Activated CD8-positive, alpha-beta memory T cell treated with anti-CD3 and anti-CD28 coated beads, Interleukin-2, amount 50 U/mL, for 4 hours (primary cell): ENCODE results near the gene GNAI2.
A peak's percentile ranks its signal among the peaks of the same experiment; 100 is the strongest.
"Not testable (repeated sequence)": the region's sequence is repeated elsewhere in the genome, so short reads cannot be mapped to it uniquely, and the experiment has no call there.

Experiments
- DNase-seq: peaks from one replicate; pipeline ENCODE4 v3.0.0-alpha.2; 2020

Gene GNAI2

DNA sequence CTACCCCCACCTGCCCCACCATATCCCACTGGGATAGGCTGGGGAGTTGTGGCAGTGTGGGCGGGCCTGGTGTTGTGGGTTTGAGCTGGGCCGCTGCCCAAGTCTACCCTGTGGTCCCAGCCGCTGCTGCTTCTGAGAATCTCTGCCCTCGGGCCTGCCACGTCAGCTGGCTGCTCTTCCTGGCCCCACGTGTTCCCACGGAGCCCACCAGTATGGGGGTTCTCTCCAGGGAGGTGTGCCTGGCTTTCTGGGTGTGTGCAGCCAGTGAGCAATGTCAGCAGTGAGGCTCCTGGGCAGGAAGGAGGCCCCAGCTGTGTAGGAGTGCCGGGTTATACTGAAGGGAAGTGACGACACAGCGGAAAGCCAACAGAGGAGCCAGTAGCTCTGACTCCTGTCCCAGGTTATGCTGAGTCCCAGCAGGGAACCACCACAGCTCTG, 10.5 kb downstream of the GNAI2 start:
- DNase-seq: peak; percentile 77

DNA sequence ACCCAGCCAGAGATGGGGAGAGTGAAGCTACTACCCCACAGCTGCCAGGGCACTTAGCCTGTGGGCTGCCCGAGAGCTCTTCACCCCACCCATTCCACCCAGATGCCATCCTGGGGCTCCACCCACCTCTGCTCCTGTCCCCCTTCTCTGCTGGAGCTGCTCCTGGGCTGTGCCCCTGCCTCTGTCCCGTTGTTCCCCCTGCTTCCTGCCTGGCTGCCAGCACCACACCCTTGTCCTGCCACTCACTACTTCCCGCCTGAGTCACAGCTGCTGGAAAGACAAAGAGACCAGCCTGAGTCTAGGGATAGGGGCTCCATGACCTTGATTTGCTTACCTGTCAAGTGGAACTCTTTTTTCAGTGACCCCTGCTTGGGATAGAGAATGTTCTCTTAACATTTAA, 12.4 kb downstream of the GNAI2 start:
- no peak for DNase-seq

DNA sequence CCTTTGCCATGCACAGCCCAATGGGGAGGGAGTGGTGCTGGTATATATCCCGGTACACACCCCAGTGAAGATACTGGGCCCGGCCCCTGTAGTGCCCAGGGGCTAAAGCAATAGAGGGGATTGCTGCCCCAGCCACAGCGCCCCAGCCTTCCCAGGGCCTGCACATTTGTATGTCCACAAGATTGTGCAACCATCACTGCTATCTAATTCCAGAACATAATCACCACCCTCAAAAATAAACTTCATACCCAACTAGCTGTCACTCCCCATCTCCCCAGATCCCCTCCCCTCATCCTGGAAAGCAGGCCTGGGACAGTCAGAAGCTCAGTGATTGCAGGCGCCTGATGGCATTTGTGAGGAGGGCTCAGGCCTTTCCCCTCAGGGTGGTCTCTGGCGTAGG, 13.5 kb downstream of the GNAI2 start:
- no peak for DNase-seq

DNA sequence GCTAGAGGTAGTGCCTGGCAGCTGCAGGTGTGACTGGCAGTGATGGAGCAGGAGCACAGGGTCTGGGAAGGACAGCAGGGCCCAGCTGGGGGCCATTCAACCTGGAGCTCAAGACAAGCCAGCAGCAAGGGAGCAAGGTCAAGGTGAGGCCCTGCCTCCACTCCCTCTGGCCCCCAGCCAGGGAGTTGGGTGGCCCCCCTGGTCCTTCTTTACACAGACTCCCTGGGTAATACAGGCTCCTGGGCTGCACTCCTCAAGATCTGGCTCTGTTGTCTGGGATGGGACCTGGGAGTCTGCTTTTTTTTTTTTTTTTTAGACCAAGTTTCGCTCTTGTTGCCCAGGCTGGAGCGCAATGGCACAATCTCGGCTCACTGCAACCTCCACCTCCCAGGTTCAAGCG, 14.5 kb downstream of the GNAI2 start:
- no peak for DNase-seq

DNA sequence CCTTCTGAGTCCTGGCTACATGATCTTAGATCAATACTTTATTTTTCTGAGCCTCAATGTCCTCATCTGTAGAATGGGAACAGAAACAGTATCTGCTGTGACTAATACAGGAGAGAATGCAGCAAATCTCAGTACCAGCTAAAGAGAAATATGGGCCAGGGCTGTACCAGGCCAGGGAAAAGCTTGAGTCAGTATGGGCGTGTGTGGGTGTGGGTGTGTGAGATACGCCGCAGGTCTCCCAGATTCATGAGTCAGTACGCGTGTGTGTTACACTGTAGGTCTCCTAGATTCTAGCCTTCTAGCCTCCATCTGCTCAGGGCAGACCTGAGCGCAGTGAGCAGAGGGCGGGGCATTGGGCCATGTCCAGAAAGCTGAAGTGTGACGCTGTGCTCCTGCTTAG, 15.2 kb downstream of the GNAI2 start:
- no peak for DNase-seq

DNA sequence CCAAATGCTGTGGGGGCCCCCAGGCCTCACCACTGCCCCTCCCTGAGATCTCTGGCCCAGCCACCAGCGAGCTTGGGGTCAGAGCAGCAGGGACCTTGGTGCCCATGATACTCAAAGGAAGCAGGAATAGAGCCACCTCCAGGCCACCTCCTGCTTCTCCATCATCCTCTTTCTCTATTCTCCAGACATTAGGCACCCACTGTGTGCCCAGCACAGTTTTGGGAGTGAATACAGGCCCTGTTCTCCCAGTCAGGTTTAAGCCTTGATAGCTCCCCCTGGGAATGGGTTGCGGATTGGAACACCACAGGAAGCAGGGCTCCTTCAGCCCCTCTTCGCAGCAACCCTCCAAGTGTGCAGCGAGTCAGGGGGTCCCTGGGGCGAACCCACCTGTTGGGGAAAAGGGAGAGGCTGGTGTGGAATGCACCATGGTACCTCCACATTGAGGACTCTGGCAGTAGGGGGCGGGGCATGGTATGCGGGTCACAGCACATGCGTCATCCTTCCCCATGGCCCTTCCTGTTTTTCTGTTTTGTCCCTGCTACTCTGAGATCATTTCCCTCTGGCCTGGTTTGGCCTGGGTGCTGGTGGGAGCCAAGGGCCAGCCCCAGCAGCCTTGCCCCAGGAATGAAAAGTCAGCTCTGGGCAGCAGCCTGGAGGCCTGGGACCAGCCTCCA, 18.7 kb downstream of the GNAI2 start:
- DNase-seq: no peak

DNA sequence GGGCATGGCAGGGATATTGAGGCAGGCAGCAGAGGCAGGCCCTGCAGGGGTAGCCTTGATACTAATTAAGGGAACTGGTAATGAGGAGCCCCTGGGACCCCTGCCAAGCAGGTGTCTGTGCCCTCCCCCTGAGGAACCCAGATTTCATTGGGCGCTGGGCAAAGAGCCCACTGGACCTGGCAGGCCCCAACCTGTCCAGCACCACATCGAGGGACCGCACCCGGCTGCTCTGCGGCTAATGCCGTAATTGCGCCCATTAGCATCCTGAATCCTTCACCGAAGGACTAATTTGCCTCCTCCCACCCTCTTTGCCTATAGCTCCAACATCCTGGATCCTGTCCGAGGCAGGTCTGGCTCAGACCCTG, 19.2 kb downstream of the GNAI2 start:
- no peak for DNase-seq

DNA sequence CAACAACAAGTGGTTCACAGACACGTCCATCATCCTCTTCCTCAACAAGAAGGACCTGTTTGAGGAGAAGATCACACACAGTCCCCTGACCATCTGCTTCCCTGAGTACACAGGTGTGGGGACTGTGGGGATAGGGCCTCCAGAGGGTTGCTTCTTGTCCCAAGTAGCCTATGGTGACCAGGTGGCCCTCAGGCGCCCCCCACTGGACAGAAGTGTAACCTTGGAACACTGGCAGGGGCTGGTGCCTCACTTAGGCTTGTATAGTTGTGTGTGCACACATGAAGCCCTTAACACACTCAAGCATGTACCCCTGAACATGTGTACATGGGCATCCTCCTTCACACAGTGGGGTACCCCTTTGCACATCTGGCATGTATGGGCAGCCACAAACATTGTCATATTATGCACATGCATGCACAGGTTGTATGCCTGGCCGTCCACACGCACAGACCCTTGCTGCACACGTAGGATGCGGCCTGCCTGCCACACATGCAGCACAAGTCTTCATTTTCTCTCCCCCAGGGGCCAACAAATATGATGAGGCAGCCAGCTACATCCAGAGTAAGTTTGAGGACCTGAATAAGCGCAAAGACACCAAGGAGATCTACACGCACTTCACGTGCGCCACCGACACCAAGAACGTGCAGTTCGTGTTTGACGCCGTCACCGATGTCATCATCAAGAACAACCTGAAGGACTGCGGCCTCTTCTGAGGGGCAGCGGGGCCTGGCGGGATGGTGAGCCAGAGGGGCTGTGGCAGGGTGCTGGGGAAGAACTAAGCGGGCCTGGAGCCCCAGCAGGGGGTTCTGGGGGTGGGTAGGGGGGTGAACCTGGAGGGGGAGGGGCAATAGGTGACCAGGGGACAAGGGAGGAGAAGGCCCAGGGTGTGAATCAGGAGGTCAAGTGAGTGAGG, 21.2 kb downstream of the GNAI2 start:
- no peak for DNase-seq

DNA sequence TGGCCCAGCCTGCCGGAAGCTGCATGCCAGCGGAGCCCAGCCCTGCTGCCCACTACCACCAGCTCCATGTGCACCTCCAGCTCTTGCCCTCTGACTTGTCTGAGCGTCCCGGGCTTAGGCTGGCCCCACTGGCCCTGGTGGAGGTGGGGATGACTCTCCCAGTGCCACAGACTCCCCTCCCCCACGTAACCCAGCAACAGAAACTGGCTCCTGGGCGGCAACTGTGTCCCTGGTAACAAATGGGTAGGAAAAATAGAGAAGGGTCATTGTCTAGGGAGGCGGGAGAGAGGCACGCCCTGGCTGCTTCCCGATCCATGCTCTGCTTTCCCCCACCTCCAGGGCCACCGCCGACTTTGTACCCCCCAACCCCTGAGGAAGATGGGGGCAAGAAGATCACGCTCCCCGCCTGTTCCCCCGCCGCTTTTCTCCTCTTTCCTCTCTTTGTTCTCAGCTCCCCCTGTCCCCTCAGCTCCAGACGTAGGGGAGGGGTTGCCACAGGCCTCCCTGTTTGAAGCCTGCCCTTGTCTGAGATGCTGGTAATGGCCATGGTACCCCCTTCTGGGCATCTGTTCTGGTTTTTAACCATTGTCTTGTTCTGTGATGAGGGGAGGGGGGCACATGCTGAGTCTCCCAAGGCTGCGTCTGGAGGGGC, 22.2 kb downstream of the GNAI2 start:
- no peak for DNase-seq

DNA sequence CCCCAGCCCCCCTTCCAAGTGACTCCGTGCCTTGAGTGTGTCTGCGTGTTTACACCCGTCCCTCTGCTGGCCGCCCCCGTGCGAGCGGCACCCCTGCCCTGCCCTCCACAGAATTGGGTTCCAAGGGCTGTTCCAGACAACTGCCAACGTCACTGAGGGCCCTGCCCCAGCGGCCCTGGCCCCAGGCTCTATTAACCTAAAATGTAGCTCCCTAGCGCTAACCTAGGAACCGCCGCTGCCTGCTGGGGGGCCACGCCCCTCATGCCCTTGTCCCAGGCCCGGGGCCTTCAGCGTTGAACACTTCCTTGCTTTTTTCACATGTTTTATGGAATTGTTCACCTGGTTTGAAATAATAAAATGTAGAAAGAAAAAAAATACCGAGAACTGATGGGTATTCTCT, 23.0 kb downstream of the GNAI2 start:
- no peak for DNase-seq

DNA sequence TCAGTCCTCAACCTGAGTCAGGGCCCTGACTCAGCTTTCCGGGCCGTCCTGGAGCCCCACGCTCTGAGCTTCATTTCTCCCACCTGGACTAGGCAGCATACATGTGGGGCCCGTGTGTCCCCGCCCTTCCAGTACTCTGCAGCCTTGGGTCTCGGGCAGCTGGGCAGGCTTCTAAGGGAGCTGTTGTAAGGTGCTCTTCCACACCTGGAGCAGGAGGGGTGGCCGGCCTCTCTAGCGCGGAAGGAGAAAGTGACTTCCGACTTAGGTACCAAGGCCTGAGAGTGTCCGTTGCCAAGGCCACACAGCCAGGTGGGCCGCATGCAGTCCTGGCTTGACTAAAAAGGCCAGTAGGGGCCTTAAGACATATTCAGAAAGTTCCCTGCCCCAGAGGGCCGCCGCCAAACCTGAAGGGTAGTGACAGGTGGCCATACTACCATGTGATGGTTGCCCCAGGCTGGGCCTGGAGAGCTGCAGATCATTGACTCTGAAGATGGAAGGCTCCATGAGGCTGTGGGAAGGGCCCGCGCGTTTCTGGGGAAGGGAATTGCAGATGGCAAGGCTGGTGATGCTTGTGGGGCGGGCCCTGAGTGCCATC, 23.5 kb downstream of the GNAI2 start:
- DNase-seq: no peak

DNA sequence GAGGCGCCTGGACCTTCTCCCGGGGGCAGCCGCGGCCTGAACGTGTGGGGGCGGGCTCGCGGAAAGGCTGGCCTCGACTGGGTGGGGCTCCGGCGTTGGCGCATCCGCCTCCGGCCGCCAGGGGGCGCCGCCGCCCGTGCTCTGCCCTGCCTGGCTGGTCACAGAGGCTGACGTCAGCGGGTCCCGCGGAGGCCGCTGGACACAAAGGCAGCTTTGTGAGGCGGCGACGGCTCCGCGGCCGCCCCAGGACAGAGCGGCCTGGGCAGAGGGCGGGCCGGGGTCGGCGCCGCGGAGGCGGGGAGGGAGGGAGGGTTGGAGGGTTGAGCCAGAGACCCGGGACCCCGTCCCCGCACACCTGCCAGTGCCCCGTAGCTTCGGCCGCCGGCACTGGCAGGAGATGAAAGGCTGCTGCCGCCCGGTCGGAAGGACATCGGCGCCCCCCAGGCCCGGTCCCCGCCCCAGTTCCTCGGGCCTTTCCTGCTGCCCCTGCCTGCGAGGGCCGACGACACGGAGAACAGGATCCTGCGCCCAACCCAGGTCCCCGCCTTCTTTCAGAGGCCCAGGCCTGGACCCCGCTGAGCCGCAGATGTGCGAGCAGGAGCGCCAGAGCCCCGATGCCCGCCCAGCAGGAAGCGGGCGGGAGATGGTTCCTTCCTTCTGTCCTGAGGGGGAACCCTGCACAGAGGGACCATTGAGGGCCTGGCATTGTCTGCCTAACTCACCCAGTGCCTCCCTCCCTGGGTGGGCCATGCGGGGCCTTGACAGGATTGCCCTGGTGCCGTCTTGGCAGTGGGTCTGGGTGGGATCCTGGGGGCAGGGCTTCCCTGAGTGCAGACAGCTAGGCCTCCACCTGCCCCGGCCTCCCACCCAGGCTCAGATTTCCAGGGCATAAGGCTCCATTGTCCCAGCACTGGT, 24.3 kb downstream of the GNAI2 start:
- DNase-seq: peak; percentile 84

DNA sequence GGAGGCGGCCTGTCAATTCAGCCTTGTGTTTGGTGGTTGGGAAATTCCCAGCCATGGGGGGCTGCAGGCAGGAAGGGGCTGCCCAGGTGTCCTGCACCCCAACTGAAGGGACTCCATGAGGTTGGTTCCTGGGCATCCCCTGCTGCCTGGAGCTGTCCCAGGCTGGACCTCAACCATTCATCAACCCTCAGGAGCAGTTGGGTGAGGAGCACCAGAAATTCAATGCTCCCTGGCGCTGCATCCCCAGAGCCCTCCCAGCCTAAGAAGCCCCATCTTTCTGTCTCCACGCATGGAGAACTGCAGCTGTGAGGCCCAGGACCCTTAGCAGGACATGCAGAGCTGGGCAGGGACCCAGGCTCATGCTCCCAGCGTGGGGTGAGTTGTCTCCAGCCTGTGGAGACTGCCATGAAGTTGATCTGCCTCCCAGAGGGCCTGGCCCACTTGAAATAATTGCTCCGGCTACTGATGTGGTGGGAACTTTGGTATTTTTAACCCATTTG, 25.0 kb downstream of the GNAI2 start:
- no peak for DNase-seq

DNA sequence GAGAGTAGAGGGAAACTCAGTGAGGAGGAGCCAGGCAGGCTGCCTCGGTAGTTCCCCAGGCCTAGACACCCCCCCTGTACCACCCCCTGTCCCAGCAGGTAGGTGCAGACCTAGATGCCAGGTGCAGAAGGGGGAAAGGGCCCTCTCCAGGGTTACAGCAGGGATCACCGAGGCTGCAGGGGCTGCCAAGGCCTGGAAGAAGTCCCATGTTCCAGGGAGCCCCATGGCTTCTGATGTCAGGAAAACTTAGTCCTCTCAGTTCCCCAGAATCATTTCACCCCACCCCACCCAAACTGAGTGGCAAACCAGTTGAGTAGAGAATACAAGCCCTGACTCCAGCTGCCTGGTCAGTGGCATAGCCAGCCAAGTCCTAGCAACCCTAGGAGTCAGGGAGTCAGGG, 25.5 kb downstream of the GNAI2 start:
- no peak for DNase-seq

DNA sequence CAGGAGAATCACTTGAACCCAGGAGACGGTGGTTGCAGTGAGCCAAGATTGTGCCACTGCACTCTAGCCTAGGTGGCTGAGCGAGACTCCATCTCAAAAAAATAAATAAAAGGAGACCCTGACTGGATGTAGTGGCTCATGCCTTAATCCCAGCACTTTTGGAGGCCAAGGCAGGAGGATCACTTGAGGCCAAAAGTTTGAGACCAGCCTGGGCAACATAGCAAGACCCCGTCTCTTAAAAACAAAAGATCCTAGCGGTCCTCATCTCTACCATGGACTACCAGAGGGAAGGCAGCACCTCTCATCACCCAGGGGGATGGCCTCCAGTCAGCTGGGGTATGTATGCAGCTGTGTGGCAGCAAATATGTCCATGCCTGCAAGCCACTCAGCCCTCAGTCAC, 26.2 kb downstream of the GNAI2 start:
- DNase-seq: not testable (repeated sequence)

DNA sequence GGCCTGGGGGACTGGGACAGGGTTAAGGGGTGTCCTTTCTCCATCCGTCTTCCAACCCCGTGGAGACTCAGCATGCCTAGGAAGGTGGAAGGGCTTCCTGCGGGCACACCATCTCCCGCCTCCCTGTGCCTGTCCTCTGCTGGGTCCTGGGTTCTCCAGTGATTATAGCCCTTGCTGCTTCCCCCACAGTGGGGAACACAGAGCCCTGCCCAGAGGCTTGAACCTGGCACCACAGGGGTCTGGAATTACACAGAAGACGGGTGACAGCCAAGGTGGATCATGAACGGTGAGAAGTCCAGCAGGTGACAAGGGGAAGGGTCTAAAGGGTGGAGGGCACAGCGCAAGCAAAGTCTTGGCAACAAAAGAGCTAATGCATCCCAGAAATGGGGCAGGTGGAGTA, 26.8 kb downstream of the GNAI2 start:
- no peak for DNase-seq

DNA sequence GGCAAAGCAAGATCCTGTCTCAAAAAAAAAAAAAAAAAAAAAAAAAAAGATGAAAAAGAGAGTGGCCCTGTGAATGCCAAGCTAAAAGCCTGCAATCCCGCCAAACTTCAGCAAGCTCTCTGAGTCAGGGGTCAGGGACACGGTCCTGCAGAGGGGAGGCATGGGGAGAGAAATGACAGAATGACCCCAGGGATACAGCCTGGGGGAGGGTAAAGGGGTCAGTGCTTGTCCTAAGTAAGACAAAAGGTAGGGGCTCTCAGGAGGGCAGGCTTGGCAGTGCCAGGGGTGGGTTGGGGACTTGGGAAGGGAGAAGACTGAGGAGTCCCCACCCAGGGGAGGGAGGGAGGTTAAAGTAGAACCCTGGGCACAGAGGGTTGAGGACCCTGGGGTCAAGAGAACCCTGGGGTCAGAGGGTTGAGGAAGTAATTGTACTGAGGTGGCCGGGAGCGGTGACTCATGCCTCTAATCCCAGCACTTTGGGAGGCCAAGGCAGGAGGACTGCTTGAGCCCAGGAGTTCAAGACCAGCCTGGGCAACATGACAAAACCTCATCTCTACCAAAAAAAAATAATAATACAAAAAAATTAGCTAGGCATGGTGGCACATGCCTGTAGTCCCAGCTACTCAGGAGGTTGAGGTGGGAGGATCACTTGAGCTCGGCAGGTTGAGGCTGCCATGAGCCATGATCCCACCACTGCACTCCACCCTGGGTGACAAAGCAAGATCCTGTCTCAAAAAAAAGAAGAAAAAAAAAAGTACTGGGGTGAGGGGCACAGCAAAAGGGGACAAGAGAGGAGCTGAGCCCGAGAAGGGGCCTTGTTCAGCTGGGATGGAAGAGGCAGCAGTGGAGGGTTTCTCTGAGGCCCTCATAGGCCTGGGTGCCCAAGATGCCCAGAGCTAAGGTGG, 27.7 kb downstream of the GNAI2 start:
- no peak for DNase-seq

DNA sequence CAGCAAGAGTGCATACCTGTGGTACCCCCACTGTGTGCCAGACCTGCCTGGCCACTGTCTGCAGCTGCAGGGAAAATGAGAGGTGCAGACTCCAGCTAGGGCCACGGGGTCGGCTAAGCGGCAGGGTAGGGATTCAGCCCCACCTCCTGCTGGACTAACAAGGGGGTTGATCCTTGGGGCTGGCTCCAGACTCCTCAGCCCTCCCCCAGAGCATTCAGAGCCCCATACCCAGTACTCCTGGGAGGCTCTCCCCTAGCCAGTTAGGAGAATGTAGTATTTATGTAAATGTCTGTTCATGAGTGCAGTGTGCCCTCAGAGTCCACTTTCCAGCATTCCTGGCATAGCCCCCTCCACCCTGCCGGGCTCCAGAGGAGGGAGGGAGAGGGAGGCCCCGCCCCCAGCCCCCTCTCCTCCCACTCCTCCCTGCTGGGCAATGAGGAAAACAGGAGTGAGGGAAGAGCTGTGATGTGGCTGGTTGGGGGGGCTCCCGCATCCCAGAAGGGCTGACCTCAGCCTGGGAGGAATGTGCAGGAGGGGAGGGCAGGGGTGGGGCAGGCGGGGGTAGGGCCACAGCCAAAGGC, 28.5 kb downstream of the GNAI2 start:
- no peak for DNase-seq

DNA sequence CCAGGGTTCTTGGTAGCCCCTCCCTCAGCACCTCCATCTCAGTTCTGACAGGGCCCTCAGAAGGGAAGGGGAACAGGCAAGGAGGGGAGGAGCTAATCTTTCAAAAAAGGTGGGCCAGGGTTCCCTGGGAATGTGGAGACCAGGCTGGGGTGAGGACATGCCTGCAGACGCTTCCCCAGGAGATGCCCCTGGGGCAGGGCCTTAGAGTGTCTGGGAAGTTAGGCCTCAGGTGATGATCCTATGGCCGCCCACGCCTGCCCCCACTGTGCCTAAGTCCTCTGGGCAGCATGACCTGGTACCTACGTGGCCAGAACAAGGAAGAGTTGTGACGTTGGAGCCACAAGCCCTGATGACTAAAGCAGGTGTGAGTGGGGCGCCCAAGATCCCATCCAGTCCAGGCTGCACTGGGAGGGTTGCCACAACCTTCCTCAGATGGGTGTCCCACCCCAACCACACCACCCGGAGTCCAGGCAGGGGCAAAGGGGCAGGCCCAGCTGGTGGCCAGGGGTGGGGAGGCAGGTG, 29.0 kb downstream of the GNAI2 start:
- no peak for DNase-seq

DNA sequence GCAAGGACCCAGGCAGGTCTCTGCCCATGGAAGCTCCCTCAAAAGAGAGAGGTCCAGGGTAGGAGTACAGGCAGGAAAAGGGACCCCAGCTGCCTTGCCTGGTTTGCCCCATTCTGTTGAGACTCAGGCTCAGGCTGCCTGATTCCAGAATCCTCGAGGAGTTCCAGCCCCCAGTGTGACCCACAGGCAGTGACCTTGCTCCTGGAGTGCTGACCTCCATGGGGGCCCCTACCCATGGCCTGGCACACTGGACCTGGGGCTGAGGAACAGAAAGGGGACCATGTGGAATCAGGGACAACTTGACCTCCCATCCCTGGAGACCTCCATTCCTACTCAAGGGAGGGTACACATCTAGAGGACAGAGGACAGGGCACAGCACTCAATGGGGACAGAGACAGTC, 29.6 kb downstream of the GNAI2 start:
- DNase-seq: no peak

DNA sequence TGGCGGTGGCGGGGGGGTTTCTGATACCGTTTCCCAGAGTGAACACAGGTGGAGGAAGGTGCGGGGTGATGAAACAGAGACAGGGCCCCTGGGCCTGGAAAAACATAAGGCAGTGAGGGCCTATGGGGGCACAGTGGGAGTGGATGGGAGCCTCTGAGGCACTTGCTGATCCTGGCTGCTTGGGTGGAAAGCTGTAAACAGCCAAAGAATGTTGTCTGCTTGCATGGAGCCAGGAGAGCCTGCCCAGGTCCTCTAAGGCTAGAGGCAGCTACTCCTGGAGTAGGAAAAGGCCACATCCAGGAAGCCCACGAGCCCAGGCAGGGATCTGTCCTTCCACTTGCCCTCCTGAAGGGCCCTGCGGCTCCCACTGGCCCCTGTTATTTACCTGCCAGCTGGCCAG, 30.0 kb downstream of the GNAI2 start:
- DNase-seq: no peak
